OCI-LY1 (cell line): ENCODE results near the gene CREBRF.

Experiments
- EZH2 ChIP-seq: fragments of 200-600 bp; sonication (generic), shearing (Covaris generic); IDR thresholded peaks from 2 replicates; pipeline ENCODE4 v1.8.0; 2017; ENCODE audit warnings: borderline replicate concordance, mixed run types, mild to moderate bottlenecking, antibody characterized with exemption, low read length, moderate library complexity, mixed read lengths
- TF ChIP-seq, protein P1 (sequence below): fragments of 200-600 bp; sonication (generic), shearing (Covaris generic); IDR thresholded peaks from 2 replicates; pipeline ENCODE4 v1.5.1; 2017; ENCODE audit warnings: mild to moderate bottlenecking, antibody characterized with exemption, low read length, moderate library complexity, mixed read lengths

GRCh38 chr5:173042763-173043107, 13.4 kb upstream of the CREBRF start:
- TF ChIP-seq, protein P1, sequence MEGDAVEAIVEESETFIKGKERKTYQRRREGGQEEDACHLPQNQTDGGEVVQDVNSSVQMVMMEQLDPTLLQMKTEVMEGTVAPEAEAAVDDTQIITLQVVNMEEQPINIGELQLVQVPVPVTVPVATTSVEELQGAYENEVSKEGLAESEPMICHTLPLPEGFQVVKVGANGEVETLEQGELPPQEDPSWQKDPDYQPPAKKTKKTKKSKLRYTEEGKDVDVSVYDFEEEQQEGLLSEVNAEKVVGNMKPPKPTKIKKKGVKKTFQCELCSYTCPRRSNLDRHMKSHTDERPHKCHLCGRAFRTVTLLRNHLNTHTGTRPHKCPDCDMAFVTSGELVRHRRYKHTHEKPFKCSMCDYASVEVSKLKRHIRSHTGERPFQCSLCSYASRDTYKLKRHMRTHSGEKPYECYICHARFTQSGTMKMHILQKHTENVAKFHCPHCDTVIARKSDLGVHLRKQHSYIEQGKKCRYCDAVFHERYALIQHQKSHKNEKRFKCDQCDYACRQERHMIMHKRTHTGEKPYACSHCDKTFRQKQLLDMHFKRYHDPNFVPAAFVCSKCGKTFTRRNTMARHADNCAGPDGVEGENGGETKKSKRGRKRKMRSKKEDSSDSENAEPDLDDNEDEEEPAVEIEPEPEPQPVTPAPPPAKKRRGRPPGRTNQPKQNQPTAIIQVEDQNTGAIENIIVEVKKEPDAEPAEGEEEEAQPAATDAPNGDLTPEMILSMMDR: no peak
- TF ChIP-seq EZH2: no peak
